H1 (cell line): Measurements from ENCODE around the gene APOBEC3G. TPM values are rescaled to one million over a fixed set of nuclear protein-coding genes. Genes with fewer than 3 reads are reported as not detected.

Experiments used
- CTCF ChIA-PET: fragments of 300-600 bp; sonication (Branson Sonifier 250); formaldehyde crosslinking; loops from one replicate; lab custom pipeline; 2021; ENCODE audit not compliant: partially characterized antibody; lab: Charles Lee
- POLR2A ChIA-PET: fragments of 300-600 bp; sonication (Branson Sonifier 250); formaldehyde crosslinking; loops from one replicate; lab custom pipeline; 2021; ENCODE audit warnings: inconsistent platforms; ENCODE audit not compliant: partially characterized antibody; lab: Charles Lee
- DNase-seq, 2 experiments: peaks; one replicate each; pipeline versions ENCODE4 v3.0.0 to v3.0.0-alpha.2; 2010 to 2022; ENCODE audit warnings: low spot score in 2 of 2, low read depth in 1 of 2, mixed read lengths in 1 of 2
- FAIRE-seq: peaks from 2 replicates; lab custom pipeline; 2011; peaks lifted over from hg19 to GRCh38; lab: Jason Lieb, UNC
- H2AFZ ChIP-seq: 2 replicates; pipeline ENCODE4 v1.8.1; 2012; ENCODE audit warnings: low read length, inconsistent platforms
- H2AK5ac ChIP-seq: 2 replicates; pipeline ENCODE4 v1.6.1; 2013; ENCODE audit warnings: low read depth, low read length
- H2BK120ac ChIP-seq: replicated peaks from 2 replicates; pipeline ENCODE3; 2013; ENCODE audit warnings: low read depth, low read length, inconsistent platforms
- H2BK12ac ChIP-seq: 2 replicates; pipeline ENCODE4 v1.6.1; 2013; ENCODE audit warnings: low read depth, low read length
- H2BK15ac ChIP-seq: 2 replicates; pipeline ENCODE4 v1.6.1; 2013; ENCODE audit warnings: low read length
- H2BK20ac ChIP-seq: 2 replicates; pipeline ENCODE4 v1.6.1; 2013; ENCODE audit warnings: low read length
- H2BK5ac ChIP-seq: 2 replicates; pipeline ENCODE4 v1.6.1; 2013; ENCODE audit warnings: low read depth, low read length
- H3K14ac ChIP-seq: 2 replicates; pipeline ENCODE4 v1.6.1; 2013; ENCODE audit warnings: inconsistent platforms; ENCODE audit not compliant: insufficient read length
- H3K18ac ChIP-seq: 2 replicates; pipeline ENCODE4 v1.6.1; 2013; ENCODE audit warnings: low read length; ENCODE audit errors: extremely low read depth
- H3K23ac ChIP-seq: 2 replicates; pipeline ENCODE4 v1.6.1; 2013; ENCODE audit warnings: inconsistent platforms; ENCODE audit not compliant: insufficient read length
- H3K23me2 ChIP-seq: 2 replicates; pipeline ENCODE4 v1.6.1; 2013; ENCODE audit warnings: low read depth, low read length
- H3K27ac ChIP-seq: 2 replicates; pipeline ENCODE4 v1.6.1; 2011; ENCODE audit warnings: low read depth, low read length, inconsistent platforms
- H3K27me3 ChIP-seq, 4 experiments: replicated peaks in 1 of 4; 1 replicate in 1 of 4; 2 replicates in 3 of 4; pipeline versions ENCODE4 v1.6.1 to v1.8.1; 2011 to 2013; ENCODE audit warnings: low read length in 3 of 4, mild to moderate bottlenecking in 3 of 4, inconsistent platforms in 2 of 4, mixed read lengths in 2 of 4, moderate library complexity in 1 of 4; ENCODE audit not compliant: control insufficient read depth in 3 of 4, insufficient read depth in 3 of 4; ENCODE audit errors: extremely low read depth in 1 of 4
- H3K36me3 ChIP-seq, 4 experiments: 2 replicates each; pipeline versions ENCODE4 v1.6.1 to v1.8.1; 2011 to 2013; ENCODE audit warnings: mild to moderate bottlenecking in 4 of 4, low read length in 3 of 4, moderate library complexity in 2 of 4, control low read depth in 1 of 4, inconsistent platforms in 1 of 4; ENCODE audit not compliant: insufficient read depth in 4 of 4, control insufficient read depth in 2 of 4
- H3K4ac ChIP-seq: replicated peaks from 2 replicates; pipeline ENCODE3; 2013; ENCODE audit warnings: low read length, low read depth, mixed read lengths, inconsistent platforms; ENCODE audit not compliant: insufficient read length
- H3K4me1 ChIP-seq, 4 experiments: replicated peaks in 1 of 4; 1 replicate in 1 of 4; 2 replicates in 3 of 4; pipeline versions ENCODE4 v1.6.1 to v1.8.1; 2011 to 2013; ENCODE audit warnings: low read length in 3 of 4, inconsistent platforms in 2 of 4, mixed read lengths in 1 of 4; ENCODE audit not compliant: insufficient read depth in 4 of 4, control insufficient read depth in 3 of 4
- H3K4me2 ChIP-seq, 2 experiments: 2 replicates each; pipeline versions ENCODE4 v1.6.1 to v1.8.1; 2011 to 2013; ENCODE audit warnings: low read depth in 2 of 2, low read length in 2 of 2, control low read depth in 1 of 2, inconsistent platforms in 1 of 2, mild to moderate bottlenecking in 1 of 2; ENCODE audit not compliant: insufficient read depth in 1 of 2
- H3K4me3 ChIP-seq, 4 experiments: fragments of 200-600, 300-600 bp in 1 of 4; sonication (generic), shearing (Covaris generic), sonication (Bioruptor Twin) in 1 of 4; 2 replicates each; pipeline versions ENCODE4 v1.5.1 to v1.8.1; 2011 to 2016; ENCODE audit warnings: low read length in 4 of 4, low read depth in 3 of 4, control low read depth in 2 of 4, inconsistent platforms in 2 of 4, mild to moderate bottlenecking in 2 of 4, mixed read lengths in 1 of 4, moderate library complexity in 1 of 4; ENCODE audit not compliant: insufficient read depth in 2 of 4; ENCODE audit errors: extremely low read depth in 1 of 4
- H3K56ac ChIP-seq: replicated peaks from 2 replicates; pipeline ENCODE3; 2013; ENCODE audit warnings: low read depth, mild to moderate bottlenecking, mixed read lengths, low read length, inconsistent platforms; ENCODE audit not compliant: insufficient read length
- H3K79me1 ChIP-seq: 2 replicates; pipeline ENCODE4 v1.6.1; 2013; ENCODE audit warnings: low read depth, low read length, control low read depth
- H3K79me2 ChIP-seq, 2 experiments: 2 replicates each; pipeline versions ENCODE4 v1.6.1 to v1.8.1; 2012 to 2013; ENCODE audit warnings: low read length in 2 of 2, mild to moderate bottlenecking in 2 of 2, inconsistent platforms in 1 of 2; ENCODE audit not compliant: insufficient read depth in 2 of 2, control insufficient read depth in 1 of 2
- H3K9ac ChIP-seq, 4 experiments: replicated peaks in 1 of 4; 1 replicate in 1 of 4; 2 replicates in 3 of 4; pipeline versions ENCODE4 v1.6.1 to v1.8.1; 2011 to 2013; ENCODE audit warnings: low read depth in 3 of 4, low read length in 3 of 4, control low read depth in 2 of 4, mild to moderate bottlenecking in 2 of 4, moderate library complexity in 2 of 4, inconsistent platforms in 1 of 4; ENCODE audit errors: extremely low read depth in 1 of 4
- H3K9me3 ChIP-seq, 2 experiments: 2 replicates each; pipeline versions ENCODE4 v1.6.1 to v1.8.1; 2012 to 2013; ENCODE audit warnings: mild to moderate bottlenecking in 2 of 2, moderate library complexity in 2 of 2, control low read depth in 1 of 2, inconsistent platforms in 1 of 2, low read depth in 1 of 2, low read length in 1 of 2, mixed read lengths in 1 of 2; ENCODE audit not compliant: insufficient read depth in 2 of 2
- H4K20me1 ChIP-seq, 2 experiments: replicated peaks in 1 of 2; 2 replicates each; pipeline versions ENCODE3 to v1.8.1; 2011 to 2013; ENCODE audit warnings: inconsistent platforms in 2 of 2, low read length in 2 of 2, mild to moderate bottlenecking in 1 of 2; ENCODE audit not compliant: insufficient read depth in 2 of 2, control insufficient read depth in 1 of 2
- H4K5ac ChIP-seq: 2 replicates; pipeline ENCODE4 v1.6.1; 2013; ENCODE audit warnings: low read length, low read depth, mixed read lengths, inconsistent platforms; ENCODE audit not compliant: insufficient read length
- H4K8ac ChIP-seq: 2 replicates; pipeline ENCODE4 v1.8.0; 2013; ENCODE audit warnings: mild to moderate bottlenecking, moderate library complexity, low read length, inconsistent platforms; ENCODE audit not compliant: insufficient read depth; ENCODE audit errors: extremely low read depth
- H4K91ac ChIP-seq: replicated peaks from 2 replicates; pipeline ENCODE3; 2013; ENCODE audit warnings: low read length, mixed read lengths, inconsistent platforms; ENCODE audit not compliant: insufficient read length
- CHD2 ChIP-seq: IDR thresholded peaks from 2 replicates; pipeline ENCODE4 v1.6.1; 2012; ENCODE audit warnings: low read length, improper control_type of control experiment
- CTBP2 ChIP-seq: IDR thresholded peaks from 2 replicates; pipeline ENCODE4 v1.7.0; 2011; ENCODE audit warnings: borderline replicate concordance, mild to moderate bottlenecking, moderate library complexity, mixed read lengths, low read length; ENCODE audit not compliant: insufficient read depth, insufficient read length
- EP300 ChIP-seq, 2 experiments: IDR thresholded peaks; 1 replicate in 1 of 2; 2 replicates in 1 of 2; pipeline ENCODE4 v1.6.1; 2011 to 2012; ENCODE audit warnings: low read depth in 2 of 2, low read length in 2 of 2, mild to moderate bottlenecking in 2 of 2, borderline replicate concordance in 1 of 2, inconsistent platforms in 1 of 2, moderate library complexity in 1 of 2
- FOSL1 ChIP-seq: IDR thresholded peaks from 2 replicates; pipeline ENCODE4 v1.6.1; 2011; ENCODE audit warnings: mild to moderate bottlenecking, low read depth, low read length, moderate library complexity; ENCODE audit not compliant: insufficient read depth
- KDM1A ChIP-seq: fragments of 200-600, 300-600 bp; sonication (generic); IDR thresholded peaks from 2 replicates; pipeline ENCODE4 v1.7.1; 2016; ENCODE audit warnings: mild to moderate bottlenecking, low read length, borderline replicate concordance
- KDM5A ChIP-seq: fragments of 200-600 bp; IDR thresholded peaks from 2 replicates; pipeline ENCODE4 v1.7.1; 2012; ENCODE audit warnings: mild to moderate bottlenecking, low read length, inconsistent platforms, mixed read lengths
- PHF8 ChIP-seq: fragments of 200-600 bp; sonication (generic); conservative IDR thresholded peaks from 2 replicates; pipeline ENCODE4 v1.7.1; 2012; ENCODE audit warnings: low read depth, mild to moderate bottlenecking, inconsistent platforms, low read length, moderate library complexity
- POLR2A ChIP-seq, 2 experiments: IDR thresholded peaks; 1 replicate in 1 of 2; 2 replicates in 1 of 2; pipeline ENCODE4 v1.6.1; 2011; ENCODE audit warnings: low read depth in 2 of 2, low read length in 2 of 2, mild to moderate bottlenecking in 2 of 2; ENCODE audit errors: control extremely low read depth in 1 of 2
- SIRT6 ChIP-seq: IDR thresholded peaks from one replicate; pipeline ENCODE4 v1.7.1; 2012; ENCODE audit warnings: low read length, inconsistent platforms
- SP2 ChIP-seq: IDR thresholded peaks from 2 replicates; pipeline ENCODE4 v1.6.1; 2012; ENCODE audit warnings: mild to moderate bottlenecking, low read length, inconsistent platforms
- SRF ChIP-seq: IDR thresholded peaks from 2 replicates; pipeline ENCODE4 v1.6.1; 2011; ENCODE audit warnings: mild to moderate bottlenecking, low read depth, low read length, moderate library complexity
- SUZ12 ChIP-seq: fragments of 200-600 bp; sonication (generic); IDR thresholded peaks from 2 replicates; pipeline ENCODE4 v1.6.1; 2012; ENCODE audit warnings: mild to moderate bottlenecking, inconsistent platforms, low read length, moderate library complexity, mixed read lengths
- WGBS, 2 experiments: shearing (Covaris generic) in 1 of 2; methylation state at CpG; one replicate each; pipeline versions ENCODE4 v1.1.6 to v1.1.7; 2013 to 2015; ENCODE audit warnings: low lambda C conversion rate in 2 of 2, mixed read lengths in 2 of 2, inconsistent platforms in 1 of 2, low coverage in 1 of 2, missing lambda C conversion rate in 1 of 2; ENCODE audit not compliant: insufficient replicate concordance in 2 of 2, insufficient coverage in 1 of 2, insufficient read length in 1 of 2; ENCODE audit errors: extremely low coverage in 1 of 2, missing lambda C conversion rate in 1 of 2; 5-methylcytosine and 5-hydroxymethylcytosine counted together
- polyA plus RNA-seq, 7 experiments: library from polyadenylated mRNA; depleted of rRNA in 3 of 7; stranded (reverse) in 5 of 7; unstranded in 2 of 7; fragments of >200 nt in 5 of 7; fragments of 200-250 nt in 2 of 7; gene quantifications; 1 replicate in 5 of 7; 2 replicates in 1 of 7; 4 replicates in 1 of 7; pipeline versions ENCODE4 v1.2.1 to v1.2.3, GENCODE V29; 2011 to 2013; ENCODE audit warnings: missing spikeins in 2 of 7, mixed read lengths in 2 of 7
- total RNA-seq: library from RNA; stranded (reverse); fragmentation: NEBNext Ultra II Directional; extraction: Animal tissue kit (Norgen Biotek cat#: 25700); gene quantifications from 2 replicates; pipeline ENCODE4 v1.2.1, GENCODE V29; 2021

Gene APOBEC3G
- total and polyA plus RNA-seq, 2 of the 8 experiments (the other 6 are each of a cell fraction or from before 2014, with no cell fraction given) = 1.7 to 2.0 TPM

DNA sequence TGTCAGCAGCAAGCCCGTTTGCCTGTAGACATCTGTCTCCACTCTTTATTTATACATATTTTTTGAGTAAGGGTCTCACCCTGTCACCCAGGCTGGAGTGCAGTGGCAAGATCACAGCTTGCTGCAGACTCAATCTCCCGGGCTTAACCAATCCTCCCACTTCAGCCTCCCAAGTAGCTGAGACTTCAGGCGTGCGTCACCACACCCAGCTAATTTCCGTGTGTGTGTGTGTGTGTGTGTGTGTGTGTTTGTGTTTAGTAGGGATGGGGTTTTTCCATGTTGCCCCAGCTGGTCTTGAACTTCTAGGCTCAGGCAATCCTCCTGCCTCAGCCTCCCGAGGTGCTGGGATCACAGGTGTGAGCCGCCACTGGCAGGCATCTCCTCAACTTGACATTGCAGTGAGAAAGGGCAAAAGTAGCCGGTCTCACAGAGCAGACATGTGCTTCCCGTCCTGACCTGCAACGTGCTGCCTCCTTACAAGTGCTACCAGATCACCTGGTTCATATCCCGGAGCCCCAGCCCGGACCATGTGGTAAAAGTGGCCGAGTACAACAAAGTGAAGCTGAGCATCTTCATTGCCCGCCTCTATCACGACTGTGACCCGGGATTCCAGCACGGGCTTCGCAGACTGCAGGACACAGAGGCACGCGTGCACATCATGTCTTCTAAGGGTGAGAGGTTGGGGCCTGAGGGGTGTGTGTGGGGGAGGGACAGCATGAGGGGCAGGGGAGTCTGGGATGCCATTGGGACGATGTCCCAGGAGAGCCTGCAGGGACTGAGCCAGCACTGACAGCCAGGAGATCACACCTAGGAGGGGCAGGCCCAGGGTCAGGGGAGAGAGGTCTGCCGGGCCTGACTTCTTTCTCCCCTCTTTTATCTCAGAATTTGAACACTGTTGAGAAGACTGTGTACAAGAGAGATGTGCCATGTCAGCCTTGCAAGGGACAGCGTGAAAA, 14.3 kb downstream of the APOBEC3G start:
- Histone ChIP-seq H3K9ac (no peak overlapping the region), H3K4ac (no peak overlapping the region), H3K23me2 (peaks cover 2% of the 10 kb centered on the region; the same call in 1 of the 2 replicates), H4K8ac (no peak overlapping the region), H3K27me3 (peaks cover 0 to 2% (median 0%) of the 10 kb centered on the region in 4 experiments; a peak in 2 of 7 replicates), H3K4me2 (no peak overlapping the region), H3K36me3 (no peaks in the 10 kb centered on the region), H3K4me3 (no peak overlapping the region), H2BK15ac (no peak overlapping the region), H2BK120ac (no peak overlapping the region), H3K4me1 (peaks cover 0 to 7% (median 6%) of the 10 kb centered on the region in 4 experiments; a peak in 6 of 7 replicates), H2BK12ac (peak overlapping the region; percentile 75; the same call in 1 of the 2 replicates), H4K5ac (no peak overlapping the region), H3K79me1 (no peaks in the 10 kb centered on the region), H4K20me1 (peaks cover 0 to 2% of the 10 kb centered on the region in 2 experiments), H3K18ac (no peak overlapping the region), H2AK5ac (peak overlapping the region; percentile 49; the same call in 1 of the 2 replicates), H3K9me3 (no peaks in the 10 kb centered on the region), H3K14ac (no peak overlapping the region), H3K23ac (no peak overlapping the region), H4K91ac (no peak overlapping the region), H2BK5ac (no peak overlapping the region), H2BK20ac (no peak overlapping the region), H3K79me2 (no peaks in the 10 kb centered on the region), H3K56ac (no peak overlapping the region), H2AFZ (no peak overlapping the region), H3K27ac (no peak overlapping the region)
- DNase-seq (no peak), FAIRE-seq (no peak)
- POLR2A ChIA-PET = no interaction called here
- 89% methylated on average over 23 of the region's 23 CpGs; no CpG with 5 or more reads in 1 of the 2 experiments for WGBS, 2 experiments
- CTCF ChIA-PET = interaction anchor here (0.8 to 1.1 kb wide), 2 partner anchors 42 to 62 kb away, joined by 3 to 4 read pairs; no protein-coding TSS in a partner anchor
- no peak for TF ChIP-seq EP300 (IDR thresholded peaks at IDR 0.05; ENCODE audit: borderline replicate concordance in 1 of 2, low read depth in 2 of 2, low read length in 2 of 2)
- no peak for TF ChIP-seq SIRT6
- TF ChIP-seq CTBP2 = no peak
- TF ChIP-seq CHD2 = no peak
- TF ChIP-seq KDM1A = no peak
- TF ChIP-seq SP2 = no peak
- TF ChIP-seq SUZ12 = no peak
- TF ChIP-seq KDM5A = no peak
- TF ChIP-seq POLR2A (IDR thresholded peaks at IDR 0.05; ENCODE audit: control extremely low read depth in 1 of 2, low read depth in 2 of 2, low read length in 2 of 2) = no peak
- no peak for TF ChIP-seq FOSL1
- no peak for TF ChIP-seq PHF8
- no peak for TF ChIP-seq SRF
